GM21367 (cell line): ENCODE results near the gene PDGFA.

Experiments used
- ATAC-seq: cut with Tn5 transposase; IDR thresholded peaks from one replicate; pipeline ENCODE4 v1.9.1; 2021; ENCODE audit not compliant: unreplicated experiment

PDGFA gene

DNA sequence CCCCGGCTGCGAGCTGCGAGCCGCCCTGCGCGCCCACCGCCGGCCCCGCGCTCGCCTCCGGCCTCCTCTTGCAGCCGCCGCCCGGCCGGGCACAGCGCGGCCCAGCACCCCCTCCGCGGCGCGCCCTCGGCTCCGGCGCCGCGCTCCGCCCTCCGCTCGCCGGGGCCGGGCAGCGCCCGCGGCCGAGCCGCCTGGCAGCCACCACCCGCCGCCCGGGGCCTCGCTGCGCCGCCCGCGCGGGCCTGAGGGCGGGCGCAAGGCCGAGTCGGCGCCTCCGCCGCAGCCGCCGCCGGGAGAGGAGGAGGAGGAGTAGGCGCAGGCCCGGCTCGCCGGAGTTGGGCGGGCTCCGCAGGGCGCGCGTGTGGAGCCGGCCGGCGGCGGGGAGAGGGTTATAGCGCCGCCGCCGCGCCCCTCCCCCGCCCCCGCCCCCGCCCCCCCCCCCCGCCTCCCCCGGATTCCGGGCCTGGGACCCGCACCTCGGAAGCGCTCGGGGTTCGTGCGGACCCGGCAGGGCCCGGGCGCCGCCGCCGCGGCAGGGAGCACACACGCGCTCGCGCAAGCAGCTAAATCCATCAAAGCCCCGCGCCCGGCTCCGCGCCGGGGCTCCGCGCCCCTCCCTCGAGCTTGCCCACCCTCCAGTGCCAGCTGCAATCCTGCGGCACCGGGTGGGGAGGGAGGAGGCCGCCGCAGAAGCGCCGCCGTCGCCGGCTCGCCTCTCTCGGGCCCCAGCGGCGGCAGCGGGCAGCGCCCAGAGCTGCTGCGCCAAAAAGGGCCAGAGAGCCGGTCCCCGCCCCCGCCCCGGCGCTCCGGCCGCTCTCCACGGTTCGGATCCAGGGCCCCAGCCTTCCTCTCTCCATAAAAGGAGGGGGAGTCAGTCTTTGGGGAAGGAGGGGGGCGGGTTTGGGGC, at the start of gene PDGFA:
TSS of gene PDGFA (minus strand) at position 363 of the 907 bp plus-strand sequence. CDS start 845 bp downstream, outside the sequence.
- ATAC-seq: no peak

DNA sequence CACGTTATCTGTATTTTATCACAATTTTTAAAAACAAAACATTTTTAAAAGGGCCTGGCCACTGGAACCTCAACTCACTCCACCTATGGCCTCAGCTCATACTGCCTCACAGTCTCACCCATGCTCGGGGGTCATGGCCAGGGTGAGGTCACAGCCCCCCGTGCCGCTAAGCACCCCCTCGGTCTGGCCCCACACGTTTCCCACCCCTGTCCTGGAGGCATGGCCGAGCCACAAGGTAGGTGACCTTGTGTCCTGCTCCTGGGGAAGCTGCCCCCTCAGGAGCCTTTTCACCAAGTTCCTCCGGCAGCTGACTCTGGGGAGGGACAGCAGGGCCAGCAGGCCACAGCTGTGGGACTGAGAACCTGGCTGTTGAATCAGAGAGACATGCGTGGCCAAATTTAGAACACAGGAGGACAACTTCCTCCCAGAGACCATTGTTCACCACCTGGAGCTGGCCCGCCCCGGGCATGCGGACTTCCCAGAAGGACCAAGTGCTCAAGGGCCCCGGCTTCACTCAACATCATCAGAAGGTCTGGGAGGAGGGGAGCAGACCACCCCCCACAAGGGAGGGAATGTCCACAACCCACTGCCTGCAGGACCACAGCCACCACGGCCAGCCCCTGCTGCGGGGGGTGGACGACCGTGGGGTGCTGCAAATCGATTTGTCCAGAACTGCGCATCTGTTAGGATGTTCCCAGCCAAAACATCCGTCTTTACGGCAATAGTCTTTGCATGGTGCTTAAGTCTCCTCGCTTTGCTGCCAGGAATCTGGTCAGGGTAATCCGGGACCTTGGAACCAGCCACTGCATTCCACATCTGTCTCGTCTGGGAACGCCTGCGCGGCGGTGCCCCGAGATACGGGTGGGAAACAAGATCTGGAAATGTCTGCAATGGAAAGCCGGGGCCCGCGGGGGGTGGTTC, 48.6 kb upstream of the PDGFA start:
- ATAC-seq: no peak

DNA sequence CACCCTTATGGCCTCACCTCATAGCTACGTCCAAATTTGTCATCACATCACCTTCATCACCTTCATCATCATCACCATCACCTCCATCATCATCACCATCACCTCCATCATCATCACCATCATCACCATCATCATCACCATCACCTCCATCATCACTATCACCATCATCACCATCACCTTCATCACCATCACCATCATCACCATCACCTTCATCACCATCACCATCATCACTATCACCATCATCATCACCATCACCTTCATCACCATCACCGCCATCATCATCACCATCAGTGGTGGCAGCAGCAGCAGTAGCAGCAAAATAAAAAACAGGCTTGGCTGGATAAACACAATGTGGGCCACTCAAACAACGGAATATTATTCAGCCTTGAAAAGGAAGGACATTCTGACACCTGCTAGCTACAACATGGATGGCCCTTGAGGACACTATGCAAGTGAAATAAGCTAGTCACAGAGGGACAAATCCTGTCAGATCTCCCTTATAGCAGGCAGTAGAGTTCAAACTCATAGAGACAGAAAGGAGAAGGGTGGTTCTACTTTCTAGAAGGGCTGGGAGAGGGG, 47.7 kb upstream of the PDGFA start:
- ATAC-seq: no peak

DNA sequence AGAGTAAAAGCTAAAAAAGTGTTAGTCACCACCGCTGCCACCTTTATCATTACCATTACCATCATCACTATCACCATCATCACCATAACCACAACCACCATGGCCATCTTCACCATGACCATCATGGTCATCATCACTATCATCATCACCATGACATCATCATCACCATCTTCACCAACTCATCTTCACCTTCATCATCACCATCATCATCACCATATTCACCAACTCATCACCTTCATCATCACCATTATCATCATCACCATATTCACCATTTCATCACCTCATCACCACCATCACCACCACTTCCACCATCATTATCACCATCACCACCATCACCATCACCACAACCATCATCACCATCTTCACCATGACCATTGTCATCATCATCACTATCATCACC, 46.5 kb upstream of the PDGFA start:
- ATAC-seq: no peak

DNA sequence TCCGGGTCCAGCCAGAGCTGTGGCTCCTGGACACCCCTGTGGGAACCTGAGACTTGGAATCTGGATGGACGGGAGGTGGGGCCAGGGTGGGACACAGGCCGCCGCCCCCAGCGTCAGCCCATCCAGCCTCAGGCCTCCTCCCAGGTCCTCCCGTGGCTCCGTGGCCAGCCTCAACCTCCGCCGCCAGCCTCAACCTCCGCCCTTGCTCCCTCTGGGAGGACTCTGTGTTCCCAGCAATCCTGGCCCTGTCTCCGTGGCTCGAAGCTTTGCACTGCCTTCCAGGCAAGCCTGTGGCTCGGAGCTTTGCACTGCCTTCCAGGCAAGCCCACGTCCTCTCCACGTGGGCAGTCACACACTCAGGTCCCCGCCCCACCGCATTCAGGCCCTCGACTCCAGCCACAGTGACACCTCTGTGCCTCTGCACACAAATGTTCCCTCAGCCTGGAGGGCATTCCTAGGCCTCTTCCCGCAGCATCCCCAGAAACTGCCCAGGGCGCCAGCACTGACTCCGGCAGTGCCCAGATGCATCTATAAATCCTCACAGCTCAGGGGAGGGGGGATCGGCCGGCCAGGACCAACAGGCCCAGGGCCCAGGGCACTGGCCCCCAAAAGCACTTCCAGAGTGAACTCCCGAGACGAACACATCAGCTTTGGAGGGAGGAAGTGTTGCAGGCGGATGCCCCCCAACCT, 44.7 kb upstream of the PDGFA start:
- no peak for ATAC-seq

DNA sequence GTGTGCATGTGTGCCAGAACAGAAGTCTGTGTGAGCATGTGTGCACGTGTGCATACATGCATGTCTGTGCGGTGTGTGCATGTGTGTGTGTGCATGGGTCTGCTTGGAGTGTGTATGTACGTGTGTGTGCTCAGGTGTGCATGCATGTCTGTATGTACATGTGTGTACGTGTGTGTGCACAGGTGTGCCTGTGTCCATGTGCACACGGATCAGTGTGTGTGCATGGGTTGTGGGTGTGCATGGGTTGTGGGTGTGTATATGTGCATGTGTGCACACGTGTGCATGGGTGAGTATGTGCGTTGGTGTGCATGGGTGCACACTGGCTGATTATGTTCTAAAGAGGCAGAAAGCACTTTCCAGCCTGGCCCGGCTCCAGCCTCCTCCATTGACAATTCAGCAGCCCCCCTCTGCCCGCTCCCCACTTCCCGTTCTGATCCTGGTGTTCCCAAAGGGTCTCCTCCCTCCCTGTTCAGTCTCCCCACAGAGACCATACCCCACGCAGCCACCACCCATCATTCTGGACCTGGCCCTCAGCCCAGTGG, 44.1 kb upstream of the PDGFA start:
- no peak for ATAC-seq

DNA sequence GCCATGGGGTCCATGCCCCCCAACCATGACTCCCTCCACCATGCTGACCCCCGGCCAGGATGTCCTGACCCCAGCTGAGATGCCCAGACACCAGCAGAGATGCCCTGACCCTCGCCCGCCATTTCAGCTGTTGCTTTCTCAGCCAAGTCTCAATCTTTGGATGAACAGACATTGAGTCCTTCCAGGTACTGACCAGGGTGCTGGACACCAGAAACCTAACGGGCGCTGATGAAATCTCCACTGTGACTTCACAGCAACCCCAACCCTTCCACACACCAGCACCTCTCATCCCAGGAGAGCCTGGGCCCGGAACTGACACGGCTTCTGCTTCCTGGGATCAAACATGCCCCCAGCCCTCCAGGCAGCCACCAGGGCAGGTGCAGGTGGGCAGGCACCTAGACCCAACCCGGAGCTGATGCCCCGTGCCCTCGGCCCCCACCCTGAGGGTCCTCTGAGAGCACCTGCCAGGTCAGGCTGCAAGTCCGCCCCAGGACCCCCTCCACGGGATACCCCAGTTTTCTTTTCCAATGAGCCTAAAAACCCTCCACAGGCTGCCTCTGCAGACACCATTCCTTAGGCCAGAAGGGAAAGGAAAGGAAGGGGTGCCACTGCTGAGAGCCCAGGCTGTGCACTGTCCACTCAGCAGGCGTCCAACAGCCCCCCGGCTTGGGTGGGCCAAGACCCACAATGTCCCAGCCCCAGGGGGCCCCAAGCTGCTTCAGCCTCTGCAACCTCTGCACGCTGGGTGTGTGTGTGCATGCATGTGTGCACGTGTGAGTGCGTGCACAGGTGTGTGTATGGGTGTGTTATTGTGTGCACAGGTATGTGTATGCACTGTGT, 43.4 kb upstream of the PDGFA start:
- ATAC-seq: no peak

DNA sequence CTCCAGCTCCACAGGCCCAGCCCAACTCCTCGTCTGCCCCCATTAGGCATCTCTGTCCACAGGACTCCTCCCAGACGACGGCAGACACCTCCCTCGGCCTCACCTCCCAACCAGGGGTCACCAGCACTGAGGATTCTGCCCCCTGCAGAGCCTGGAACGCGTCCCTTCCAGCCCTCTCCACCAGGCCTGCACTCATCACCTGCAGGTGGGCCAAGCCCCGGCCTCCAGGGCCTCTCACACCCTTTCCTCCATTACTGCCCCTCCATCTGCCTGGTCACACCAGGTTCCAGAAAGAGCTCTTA, 42.7 kb upstream of the PDGFA start:
- ATAC-seq: no peak

DNA sequence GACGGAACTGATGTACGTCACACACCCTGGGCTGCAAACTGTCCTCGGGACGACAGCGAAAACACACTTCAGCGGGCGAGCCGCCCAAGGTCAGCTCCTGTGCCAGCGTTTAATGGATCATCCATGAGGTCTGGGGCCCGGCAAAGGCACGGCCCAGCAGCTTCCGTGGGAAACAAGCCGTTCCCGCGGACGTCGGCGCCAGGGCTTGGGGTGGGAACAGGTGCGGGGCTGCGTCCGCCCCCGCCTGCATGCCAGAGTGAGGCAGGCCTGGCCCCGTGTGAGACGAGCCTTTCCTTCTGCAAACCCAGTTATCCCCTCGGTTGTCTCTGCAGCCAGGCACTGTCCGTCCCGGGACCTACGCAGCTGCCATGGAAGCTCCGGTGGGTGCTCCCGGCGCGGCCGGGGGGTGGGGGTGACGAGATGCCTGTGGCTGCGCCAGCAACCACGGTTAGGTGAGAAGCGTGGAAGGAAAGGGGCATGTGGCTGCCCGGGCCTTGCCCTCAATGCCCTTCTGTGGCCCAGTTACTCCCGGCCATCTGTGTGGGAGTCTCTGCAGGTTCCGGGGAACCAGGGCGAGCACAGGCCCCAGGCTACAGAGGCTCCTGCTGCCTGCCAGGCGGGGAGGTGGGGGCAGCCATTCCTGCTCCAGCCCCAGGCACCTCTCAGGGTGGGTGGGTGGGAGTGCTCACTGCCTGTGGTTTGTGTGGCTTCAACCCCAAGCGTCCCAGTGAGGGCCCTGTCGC, 42.2 kb upstream of the PDGFA start:
- ATAC-seq: no peak

DNA sequence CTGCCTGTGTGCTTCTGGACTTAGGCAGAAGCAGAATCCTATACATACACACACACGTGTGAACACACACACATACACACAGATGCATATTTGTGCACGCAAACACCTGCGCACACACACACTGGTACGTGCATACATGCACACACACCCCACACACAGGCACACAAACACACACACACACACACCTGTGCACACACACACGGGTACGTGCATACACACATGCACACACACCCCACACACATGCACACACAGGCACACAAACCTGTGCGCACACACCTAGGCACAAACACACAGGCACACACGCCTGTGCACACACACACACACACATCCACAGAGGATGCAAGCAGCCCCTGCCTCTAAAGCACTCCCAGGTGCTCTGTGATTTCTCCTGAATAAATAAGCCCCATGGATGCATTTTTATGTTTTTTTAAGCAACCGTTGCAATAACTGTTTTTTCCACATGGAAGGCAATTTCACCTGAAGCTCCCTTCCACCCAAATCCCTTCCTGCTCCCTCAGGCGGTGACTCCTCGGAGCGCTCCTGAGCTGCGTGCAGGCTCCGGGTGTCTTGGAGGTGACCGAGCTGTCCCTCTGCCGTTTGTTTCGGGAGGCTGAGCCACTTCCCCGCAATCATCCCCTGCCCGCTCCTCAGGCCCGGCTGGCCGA, 41.5 kb upstream of the PDGFA start:
- no peak for ATAC-seq

DNA sequence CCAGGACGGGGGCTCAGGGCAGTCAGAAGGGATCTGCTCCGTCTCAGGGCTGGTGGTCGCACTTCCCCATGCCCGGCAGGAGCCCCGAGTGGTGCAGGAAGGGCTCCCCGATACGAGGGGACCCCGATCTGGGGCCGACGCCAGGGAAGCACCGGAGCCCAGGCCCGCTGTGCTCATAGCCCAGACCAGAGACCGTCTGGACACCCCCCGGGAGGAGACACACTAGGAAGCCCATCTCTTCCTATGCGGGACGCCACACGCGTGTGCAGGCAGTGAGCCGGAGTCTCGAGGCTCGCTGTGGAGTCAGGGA, 39.7 kb upstream of the PDGFA start:
- no peak for ATAC-seq

DNA sequence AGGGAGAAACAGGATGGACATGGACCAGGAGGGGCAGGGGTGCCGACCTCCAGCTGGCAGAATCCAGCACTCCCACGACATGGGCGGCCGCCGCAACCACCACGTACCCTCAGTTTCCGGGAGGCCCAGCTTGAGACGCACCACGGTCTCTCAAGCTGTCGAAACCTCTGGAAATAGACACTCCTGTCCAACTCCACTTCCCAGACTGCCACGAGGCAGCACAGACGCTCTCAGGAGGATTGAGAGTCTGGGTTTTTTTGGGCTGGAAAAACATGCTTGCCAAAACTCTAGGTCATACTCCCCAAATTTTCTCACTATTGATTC, 37.9 kb upstream of the PDGFA start:
- ATAC-seq: no peak

DNA sequence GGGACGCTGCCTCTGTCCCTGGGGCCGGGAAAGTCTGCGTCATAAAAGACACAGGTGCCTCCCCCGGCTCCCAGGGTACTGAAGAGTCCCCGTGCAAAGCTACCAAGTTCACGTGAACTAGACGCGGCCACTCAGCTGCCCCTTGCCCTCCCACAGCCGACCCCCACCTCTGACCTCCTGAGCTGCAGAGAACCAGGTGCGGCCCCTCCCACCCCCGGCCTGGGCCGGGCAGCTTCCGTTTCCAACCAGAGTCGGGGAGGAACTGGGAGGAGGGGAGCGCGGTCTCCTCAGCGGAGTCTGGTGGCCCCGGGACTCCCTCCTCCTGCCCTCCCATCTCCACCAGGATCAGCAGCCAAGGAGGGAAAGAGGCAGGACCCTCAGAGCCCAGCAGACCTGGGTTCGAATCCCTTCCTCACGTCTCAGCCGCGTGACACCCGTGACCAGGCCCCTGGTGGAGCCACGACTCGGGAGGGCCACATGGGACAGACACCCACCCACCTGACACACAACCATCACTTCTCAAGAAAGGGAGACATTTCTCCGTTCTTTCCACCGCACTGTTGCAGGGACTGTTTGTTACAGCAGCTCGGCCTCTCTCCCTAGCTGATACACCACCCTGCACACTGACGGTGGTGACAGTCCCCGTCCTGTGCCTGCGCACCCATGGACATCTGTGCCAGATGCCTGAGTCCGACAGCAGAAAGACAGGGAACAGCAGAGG, 37.4 kb upstream of the PDGFA start:
- no peak for ATAC-seq

DNA sequence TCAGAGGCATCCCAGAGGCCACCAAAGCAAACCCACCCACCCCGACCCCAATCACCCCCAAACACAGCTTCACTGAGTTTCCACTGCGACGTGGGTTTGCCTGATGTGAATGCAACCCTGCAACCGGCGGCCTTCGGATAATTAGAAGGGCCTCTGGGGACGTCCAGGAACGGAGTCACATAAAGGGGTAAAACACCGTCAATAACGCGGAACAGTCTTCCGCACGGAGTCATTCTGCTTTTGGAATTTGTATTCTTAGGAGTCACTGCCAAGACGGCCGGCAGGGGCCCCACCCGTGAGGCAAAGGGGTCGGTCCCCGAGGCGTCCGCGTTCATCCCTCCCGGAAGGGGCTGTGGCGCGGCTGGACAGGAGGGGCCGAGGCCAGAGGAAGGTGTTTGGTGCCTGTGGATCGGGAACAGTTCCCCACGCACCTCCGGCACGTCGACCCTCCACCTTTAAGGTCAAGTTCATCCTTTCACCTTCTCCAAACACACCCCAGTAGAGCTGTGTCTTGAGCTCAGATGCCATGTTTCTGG, 36.7 kb upstream of the PDGFA start:
- ATAC-seq: no peak

DNA sequence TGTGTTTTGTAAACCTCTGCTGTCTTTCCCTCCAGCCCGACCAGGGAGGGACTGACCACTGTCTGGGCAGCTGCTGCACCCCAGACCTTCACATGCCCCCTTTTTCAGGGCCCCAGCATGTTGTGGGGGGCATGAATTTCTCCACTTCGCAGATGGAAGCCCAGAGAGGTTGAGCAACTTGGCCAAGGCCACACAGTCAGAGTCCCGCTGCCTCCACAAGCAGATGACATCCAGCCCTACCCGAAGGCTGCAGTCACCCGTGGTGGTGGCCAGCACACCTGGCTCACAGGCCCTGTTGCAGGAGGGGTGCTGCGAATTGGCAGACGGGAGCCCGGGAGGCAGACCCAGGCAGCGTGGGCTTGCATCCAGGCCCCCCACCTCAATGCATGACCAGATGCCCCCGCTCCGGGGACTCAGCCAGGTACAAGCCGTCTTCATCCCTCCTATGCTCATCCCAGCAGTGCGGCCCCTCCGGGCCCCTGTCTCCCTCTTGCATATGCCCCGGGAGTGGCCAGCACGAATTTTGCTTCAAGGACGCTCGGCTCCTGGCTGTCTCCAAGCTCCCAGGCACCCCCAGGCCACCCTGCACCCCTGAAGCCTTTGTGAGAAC, 36.0 kb upstream of the PDGFA start:
- no peak for ATAC-seq

DNA sequence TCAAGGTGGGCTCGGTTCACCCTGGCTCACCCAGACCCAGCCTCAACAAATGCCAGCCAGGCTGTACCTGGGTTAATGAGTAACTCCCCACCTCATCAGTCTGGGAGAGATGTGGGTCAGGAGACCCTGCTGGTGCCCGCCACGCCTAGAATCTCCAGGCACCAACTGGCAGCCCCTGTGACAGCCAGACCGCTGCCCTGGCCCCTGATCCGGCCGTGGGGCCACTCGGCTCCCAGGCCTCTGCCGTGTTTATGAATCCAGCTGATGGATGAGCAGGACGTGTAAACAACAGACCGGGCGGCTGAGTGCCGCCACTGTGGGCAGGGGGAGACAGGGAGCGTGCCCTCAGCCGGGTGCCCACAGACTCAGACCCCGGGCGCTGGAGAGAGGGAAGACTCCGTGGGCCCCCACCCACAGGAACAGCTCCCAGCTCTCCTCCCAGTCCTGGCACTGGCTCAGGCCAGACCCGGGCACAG, 34.0 kb upstream of the PDGFA start:
- ATAC-seq: no peak

DNA sequence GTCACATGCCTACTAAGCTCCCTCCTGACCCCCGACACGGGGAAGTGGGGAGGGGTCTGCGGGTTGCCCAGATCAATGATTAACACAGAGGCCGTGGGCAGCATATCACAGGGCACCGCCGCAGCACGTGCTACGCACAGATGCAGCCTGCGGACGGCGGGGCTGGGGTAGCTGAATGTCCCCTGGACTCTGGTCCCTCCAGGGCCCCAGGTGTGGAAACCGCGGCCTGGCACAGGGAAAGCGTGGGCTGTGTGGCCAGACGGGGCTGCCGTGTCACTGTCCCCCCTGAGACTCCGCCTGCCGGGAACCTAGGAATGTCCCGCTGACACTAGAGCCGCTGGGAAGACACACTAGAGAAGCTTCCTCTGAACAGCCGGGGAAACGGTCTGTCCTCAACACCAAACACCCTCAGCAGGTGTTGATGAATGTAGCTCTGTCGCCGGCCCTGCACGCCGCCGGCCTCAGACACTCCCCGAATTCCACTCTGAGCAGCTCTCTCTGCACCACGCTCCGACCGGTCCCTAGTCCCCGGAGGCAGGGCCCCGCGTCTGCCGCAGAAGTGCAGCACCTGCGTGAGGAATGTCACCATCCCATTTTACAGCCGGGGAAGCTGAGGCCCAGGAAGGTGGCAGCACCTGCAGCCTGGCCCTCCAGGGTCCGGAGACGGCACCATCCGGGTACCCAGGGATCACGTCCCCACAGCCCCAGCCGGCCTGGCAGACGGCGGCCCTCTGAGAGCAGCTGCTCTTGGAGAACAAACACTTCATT, 33.4 kb upstream of the PDGFA start:
- ATAC-seq: no peak
